ENCODE data around the gene C22orf15. TPM values are rescaled to one million over a fixed set of nuclear protein-coding genes. Genes with fewer than 3 reads are reported as not detected.

The C22orf15 gene
- total RNA-seq, 1 experiment from 2014 or later = 0.81 TPM

- no peak overlapping the region for H4K5ac ChIP-seq (ENCODE audit: insufficient read length, low read depth, low read length)
- no peak overlapping the region for H3K23ac ChIP-seq (ENCODE audit: insufficient read length, low read depth, low read length)
- H3K14ac ChIP-seq (ENCODE audit: insufficient read depth, low read length) = no peak overlapping the region
- no peak overlapping the region for H2BK12ac ChIP-seq (ENCODE audit: insufficient read length, low read depth, low read length)
- no peak overlapping the region; a peak in 1 of 7 replicates for H3K27ac Mint-ChIP-seq
- peaks cover 19 to 47% of the 10 kb centered on the region in 2 experiments for H3K4me1 Mint-ChIP-seq
- no peak overlapping the region for H3T11ph ChIP-seq (ENCODE audit: low read length)
- H3K9ac ChIP-seq (ENCODE audit: extremely low read depth, insufficient read length, low read length) = no peak overlapping the region
- H3K27ac ChIP-seq (ENCODE audit: insufficient read length, low read depth, low read length) = no peak overlapping the region
- H2BK5ac ChIP-seq (ENCODE audit: insufficient read length, low read length) = no peak overlapping the region
- H2AK5ac ChIP-seq (ENCODE audit: insufficient read length, low read length) = no peak overlapping the region
- no peak overlapping the region for H3K56ac ChIP-seq (ENCODE audit: insufficient read length, low read depth, low read length)
- no peak overlapping the region for H4K8ac ChIP-seq (replicated peaks; ENCODE audit: insufficient read length, low read depth, low read length)
- H3K4me3 Mint-ChIP-seq = no peak overlapping the region
- H2AFZ ChIP-seq (ENCODE audit: low read length) = no peak overlapping the region
- TF ChIP-seq CTCF (conservative IDR thresholded peaks at IDR 0.05) = no peak
- H3K4me1 ChIP-seq (ENCODE audit: insufficient read depth, low read length) = no peaks in the 10 kb centered on the region; the same call in 1 of the 2 replicates
- no peaks in the 10 kb centered on the region; a peak in 1 of 5 replicates for H3K9me3 Mint-ChIP-seq
- H3K27me3 Mint-ChIP-seq (ENCODE audit: low read depth) = peaks cover 10% of the 10 kb centered on the region
- H3K4me2 ChIP-seq (ENCODE audit: insufficient read depth, insufficient read length, low read length) = no peak overlapping the region
- no peak overlapping the region for H2BK15ac ChIP-seq (ENCODE audit: low read depth, low read length)
- H3K23me2 ChIP-seq (ENCODE audit: insufficient read length, low read depth, low read length, poor library complexity, severe bottlenecking) = peaks cover 8% of the 10 kb centered on the region
- H3K27me3 ChIP-seq (ENCODE audit: insufficient read depth, low read length) = no peaks in the 10 kb centered on the region
- DNase-seq = no peak
- no peak overlapping the region for H2BK20ac ChIP-seq (ENCODE audit: low read depth, low read length, poor library complexity, severe bottlenecking)
- H3K36me3 Mint-ChIP-seq (ENCODE audit: insufficient read depth in 1 of 3, low read depth in 3 of 3) = no peaks in the 10 kb centered on the region; a peak in 1 of 7 replicates
- H4K91ac ChIP-seq (ENCODE audit: insufficient read length, low read depth, low read length) = no peak overlapping the region
- H3K79me2 ChIP-seq (ENCODE audit: insufficient read depth, low read length) = no peaks in the 10 kb centered on the region
- H3K18ac ChIP-seq (ENCODE audit: insufficient read length, low read depth, low read length) = no peak overlapping the region
- no peaks in the 10 kb centered on the region for H4K20me1 ChIP-seq (ENCODE audit: control insufficient read depth, insufficient read depth, insufficient read length)
- WGBS (ENCODE audit: extremely low coverage, insufficient read length, low lambda C conversion rate) = no CpG with 5 or more reads among the region's 2 CpGs
- H3K79me1 ChIP-seq (ENCODE audit: insufficient read depth, low read depth, low read length, poor library complexity, severe bottlenecking) = no peaks in the 10 kb centered on the region
- no peak overlapping the region for H3K4ac ChIP-seq (ENCODE audit: low read depth, low read length)
- H2BK120ac ChIP-seq (ENCODE audit: low read depth, low read length, poor library complexity, severe bottlenecking) = no peak overlapping the region
- H3K9me3 ChIP-seq (ENCODE audit: control insufficient read depth, low read depth, low read length) = no peaks in the 10 kb centered on the region
Measured at GRCh38 chr22:23753385-23753784, 9.4 kb upstream of the C22orf15 start.
